Mucosa of descending colon (tissue), 3 donors: ENCODE results near the gene LRP5. TPM values are rescaled to one million over a fixed set of nuclear protein-coding genes. Genes with fewer than 3 reads are reported as not detected.

Experiments used
- ATAC-seq: fragments of 200-7000 bp; cut with Tn5 transposase; one replicate; pipeline ENCODE4 v1.9.1; 2020; ENCODE audit warnings: mild to moderate bottlenecking, moderate library complexity
- DNase-seq, 3 donors: peaks; one replicate each; pipeline ENCODE4 v3.0.0-alpha.2; 2020
- H3K36me3 ChIP-seq: fragments of 200-600 bp; one replicate; pipeline ENCODE4 v1.8.0; 2021; ENCODE audit warnings: low read depth, mild to moderate bottlenecking
- H3K4me1 ChIP-seq: fragments of 200-600 bp; one replicate; pipeline ENCODE4 v1.8.0; 2021; ENCODE audit warnings: low read depth, mild to moderate bottlenecking
- H3K4me3 ChIP-seq: fragments of 200-600 bp; one replicate; pipeline ENCODE4 v1.8.0; 2021; ENCODE audit warnings: mild to moderate bottlenecking
- H3K9me3 ChIP-seq: fragments of 200-600 bp; one replicate; pipeline ENCODE4 v1.8.0; 2021; ENCODE audit warnings: mild to moderate bottlenecking
- CTCF ChIP-seq: fragments of 200-600 bp; IDR thresholded peaks from one replicate; pipeline ENCODE4 v1.8.0; 2022; ENCODE audit warnings: antibody characterized with exemption, mild to moderate bottlenecking
- intact Hi-C, 2 donors: fragments of 100-400 bp; cut with DNase I in 1 of 2; cut with micrococcal nuclease in 1 of 2; formaldehyde crosslinking; loops; one replicate each; pipeline versions ENCODE4 v1.11.0 to v1.11.1; 2022; cut with DNase I, micrococcal nuclease
- total RNA-seq, 3 donors: library from RNA; stranded (reverse); fragmentation: NEBNext Ultra II Directional in 2 of 3; extraction: Animal tissue kit (Norgen Biotek cat#: 25700) in 2 of 3; gene quantifications; one replicate each; pipeline versions ENCODE4 v1.2.1 to v1.2.4, GENCODE V29; 2021 to 2023
- donor health status: DM: no; HTN: no; CAD: no; lungs with moderate emphysema.
- donor health status: DM: no; HTN: no; CAD: no.
- donor health status: DM: no; HTN: yes; CAD: no.

The LRP5 gene
- total RNA-seq, 3 donors from 2014 or later, result 83.7 to 113 (median 103) TPM

DNA sequence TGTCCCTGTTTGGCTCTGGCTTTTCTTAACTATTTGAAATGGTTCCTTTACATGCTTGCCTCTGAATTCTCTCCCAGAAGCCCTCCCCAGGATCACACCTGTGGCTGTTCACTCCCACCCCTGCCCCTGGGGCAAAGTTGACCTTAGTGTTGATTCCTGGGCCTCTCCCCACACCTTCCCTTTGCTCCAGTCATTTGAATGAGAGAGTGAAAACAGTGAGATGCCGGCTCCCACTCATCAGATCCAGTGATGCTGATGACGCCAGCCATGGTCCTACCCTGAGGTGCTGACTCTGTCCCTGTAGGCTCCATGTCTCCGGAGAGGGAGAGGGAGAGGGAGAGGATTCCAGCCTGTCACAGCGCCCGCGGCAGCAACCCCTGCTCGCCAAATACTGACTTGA, 40.7 kb downstream of the LRP5 start:
- H3K36me3 ChIP-seq, result no peaks in the 10 kb centered on the region
- DNase-seq, result no peak

DNA sequence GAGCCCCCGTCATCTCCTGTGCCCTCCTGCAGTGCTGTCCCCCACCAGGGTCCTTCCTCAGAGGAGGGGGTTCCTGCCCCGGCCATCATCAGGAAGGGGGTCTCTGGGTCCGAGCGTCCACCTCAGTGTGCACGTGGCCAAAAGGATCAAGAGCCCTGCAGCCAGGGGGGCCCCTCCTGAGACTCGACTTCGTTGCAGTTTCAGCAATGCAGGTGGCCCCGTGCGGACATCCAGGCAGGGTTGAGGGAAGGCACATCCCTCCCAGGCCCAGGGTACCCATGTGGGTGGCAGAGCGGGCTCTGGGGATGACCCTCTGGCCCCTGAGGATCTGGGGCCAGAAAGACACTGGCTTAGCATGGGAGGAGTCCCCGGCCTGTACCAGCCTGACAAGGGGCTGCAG, 41.3 kb downstream of the LRP5 start:
- DNase-seq, result no peak
- Histone ChIP-seq H3K4me1 (peaks cover 14% of the 10 kb centered on the region), H3K9me3 (no peaks in the 10 kb centered on the region), H3K4me3 (no peak overlapping the region), H3K36me3 (no peaks in the 10 kb centered on the region)
- no peak for ATAC-seq
- TF ChIP-seq CTCF, result no peak
- intact Hi-C loops, result no loop called here

More for the DNA sequence above, 40.7 kb downstream of the LRP5 start:
- TF ChIP-seq CTCF, result no peak
- intact Hi-C loops, result no loop called here
- Histone ChIP-seq H3K4me1 (peaks cover 14% of the 10 kb centered on the region), H3K4me3 (no peak overlapping the region), H3K9me3 (no peaks in the 10 kb centered on the region)
- ATAC-seq, result no peak

- Histone ChIP-seq H3K4me3 (no peak overlapping the region), H3K9me3 (no peaks in the 10 kb centered on the region), H3K36me3 (no peaks in the 10 kb centered on the region), H3K4me1 (peaks cover 14% of the 10 kb centered on the region)
- intact Hi-C loops, result no loop called here
- no peak for TF ChIP-seq CTCF
- DNase-seq (peak; percentile 82 to 90 (median 90)), ATAC-seq (peak; percentile 95)
These were observed 41.9 kb downstream of the LRP5 start for GRCh38 chr11:68354148-68354872.

GRCh38 chr11:68355471-68355870, 43.1 kb downstream of the LRP5 start:
- DNase-seq, result no peak
- H3K36me3 ChIP-seq, result no peaks in the 10 kb centered on the region

GRCh38 chr11:68357568-68357967, 45.2 kb downstream of the LRP5 start:
- intact Hi-C loops, result no loop called here
- TF ChIP-seq CTCF, result no peak
- ATAC-seq (no peak), DNase-seq (no peak)
- Histone ChIP-seq H3K4me1 (peaks cover 14% of the 10 kb centered on the region), H3K36me3 (no peaks in the 10 kb centered on the region), H3K9me3 (no peaks in the 10 kb centered on the region), H3K4me3 (no peak overlapping the region)

More at GRCh38 chr11:68355471-68355870, 43.1 kb downstream of the LRP5 start:
- H3K4me1 ChIP-seq, result peaks cover 14% of the 10 kb centered on the region
- TF ChIP-seq CTCF, result no peak
- no peaks in the 10 kb centered on the region for H3K9me3 ChIP-seq
- no peak overlapping the region for H3K4me3 ChIP-seq
- no peak for ATAC-seq
- intact Hi-C loops, result no loop called here
